OCI-LY3 (cell line): Measurements from ENCODE around the gene LRRC61.

Source experiments
- EZH2phosphoT487 ChIP-seq: fragments of 200-600 bp; shearing (Covaris generic); IDR thresholded peaks from 2 replicates; pipeline ENCODE4 v1.6.1; 2018; ENCODE audit warnings: antibody characterized with exemption, mixed run types, low read depth
- TF ChIP-seq, protein P1 (sequence below): fragments of 200-600, 300-600 bp; sonication (generic); IDR thresholded peaks from 2 replicates; pipeline ENCODE4 v1.5.1; 2014; ENCODE audit warnings: antibody characterized with exemption, low read length, low read depth

DNA sequence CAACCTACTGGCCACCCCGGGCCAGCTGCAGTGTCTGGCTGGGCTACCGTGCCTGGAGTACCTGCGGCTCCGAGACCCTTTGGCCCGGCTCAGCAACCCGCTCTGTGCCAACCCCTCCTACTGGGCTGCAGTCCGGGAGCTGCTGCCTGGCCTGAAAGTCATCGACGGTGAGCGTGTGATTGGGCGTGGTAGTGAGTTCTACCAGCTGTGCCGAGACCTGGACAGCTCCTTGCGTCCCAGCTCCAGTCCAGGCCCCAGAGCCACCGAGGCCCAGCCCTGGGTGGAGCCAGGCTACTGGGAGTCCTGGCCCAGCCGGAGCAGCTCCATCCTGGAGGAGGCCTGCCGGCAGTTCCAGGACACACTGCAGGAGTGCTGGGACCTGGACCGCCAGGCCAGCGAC is 14.0 kb downstream of the LRRC61 start:
- TF ChIP-seq, protein P1, sequence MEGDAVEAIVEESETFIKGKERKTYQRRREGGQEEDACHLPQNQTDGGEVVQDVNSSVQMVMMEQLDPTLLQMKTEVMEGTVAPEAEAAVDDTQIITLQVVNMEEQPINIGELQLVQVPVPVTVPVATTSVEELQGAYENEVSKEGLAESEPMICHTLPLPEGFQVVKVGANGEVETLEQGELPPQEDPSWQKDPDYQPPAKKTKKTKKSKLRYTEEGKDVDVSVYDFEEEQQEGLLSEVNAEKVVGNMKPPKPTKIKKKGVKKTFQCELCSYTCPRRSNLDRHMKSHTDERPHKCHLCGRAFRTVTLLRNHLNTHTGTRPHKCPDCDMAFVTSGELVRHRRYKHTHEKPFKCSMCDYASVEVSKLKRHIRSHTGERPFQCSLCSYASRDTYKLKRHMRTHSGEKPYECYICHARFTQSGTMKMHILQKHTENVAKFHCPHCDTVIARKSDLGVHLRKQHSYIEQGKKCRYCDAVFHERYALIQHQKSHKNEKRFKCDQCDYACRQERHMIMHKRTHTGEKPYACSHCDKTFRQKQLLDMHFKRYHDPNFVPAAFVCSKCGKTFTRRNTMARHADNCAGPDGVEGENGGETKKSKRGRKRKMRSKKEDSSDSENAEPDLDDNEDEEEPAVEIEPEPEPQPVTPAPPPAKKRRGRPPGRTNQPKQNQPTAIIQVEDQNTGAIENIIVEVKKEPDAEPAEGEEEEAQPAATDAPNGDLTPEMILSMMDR, result no peak
- TF ChIP-seq EZH2phosphoT487, result no peak
